ENCODE results near the gene USB1.

USB1 gene

DNA sequence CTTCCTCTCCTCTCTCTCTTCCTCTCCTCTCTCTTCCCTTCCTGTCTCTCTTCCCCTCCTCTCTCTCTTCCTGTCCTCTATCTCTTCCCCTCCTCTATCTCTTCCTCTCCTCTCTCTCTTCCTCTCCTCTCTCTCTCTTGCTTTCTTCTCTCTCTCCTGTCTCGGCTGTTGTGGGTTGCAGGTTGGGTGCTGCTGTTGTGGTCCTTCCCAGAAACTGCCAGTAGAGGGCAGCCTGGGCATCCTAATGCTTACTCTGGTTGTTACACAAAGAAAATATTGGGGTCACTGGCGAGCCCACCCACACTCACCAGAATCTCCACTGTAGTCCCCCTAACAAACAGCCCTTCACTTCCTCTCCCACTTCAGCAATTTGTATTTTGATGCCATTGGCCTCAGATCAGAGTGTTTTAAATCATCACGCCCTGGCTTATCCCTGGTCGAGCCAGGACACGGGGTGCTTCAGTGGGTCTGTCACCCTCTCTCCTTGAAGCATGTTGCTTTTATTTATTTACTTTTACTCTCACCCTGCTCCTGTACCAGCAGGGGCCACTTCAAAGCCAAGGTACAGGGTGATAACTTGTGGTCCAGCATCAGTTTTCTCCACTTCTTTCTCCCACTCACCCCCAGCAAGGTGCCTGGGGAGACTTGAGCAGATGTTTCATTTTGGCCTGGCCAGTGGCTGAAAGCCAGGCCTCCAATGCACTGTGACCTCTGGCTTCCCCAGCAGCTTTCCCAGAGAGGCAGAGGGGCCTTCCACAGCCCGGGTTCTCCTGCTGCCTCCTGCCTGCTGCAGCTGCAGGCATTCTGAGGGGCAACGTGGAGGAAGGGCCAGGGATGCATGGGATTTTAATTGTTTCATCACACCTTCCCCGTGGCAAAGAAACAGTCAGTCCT lies 19.7 kb downstream of the USB1 start:
- DNase-seq = no peak

- no peak for DNase-seq
These were observed 20.7 kb downstream of the USB1 start for GRCh38 chr16:58021661-58022551.

DNA sequence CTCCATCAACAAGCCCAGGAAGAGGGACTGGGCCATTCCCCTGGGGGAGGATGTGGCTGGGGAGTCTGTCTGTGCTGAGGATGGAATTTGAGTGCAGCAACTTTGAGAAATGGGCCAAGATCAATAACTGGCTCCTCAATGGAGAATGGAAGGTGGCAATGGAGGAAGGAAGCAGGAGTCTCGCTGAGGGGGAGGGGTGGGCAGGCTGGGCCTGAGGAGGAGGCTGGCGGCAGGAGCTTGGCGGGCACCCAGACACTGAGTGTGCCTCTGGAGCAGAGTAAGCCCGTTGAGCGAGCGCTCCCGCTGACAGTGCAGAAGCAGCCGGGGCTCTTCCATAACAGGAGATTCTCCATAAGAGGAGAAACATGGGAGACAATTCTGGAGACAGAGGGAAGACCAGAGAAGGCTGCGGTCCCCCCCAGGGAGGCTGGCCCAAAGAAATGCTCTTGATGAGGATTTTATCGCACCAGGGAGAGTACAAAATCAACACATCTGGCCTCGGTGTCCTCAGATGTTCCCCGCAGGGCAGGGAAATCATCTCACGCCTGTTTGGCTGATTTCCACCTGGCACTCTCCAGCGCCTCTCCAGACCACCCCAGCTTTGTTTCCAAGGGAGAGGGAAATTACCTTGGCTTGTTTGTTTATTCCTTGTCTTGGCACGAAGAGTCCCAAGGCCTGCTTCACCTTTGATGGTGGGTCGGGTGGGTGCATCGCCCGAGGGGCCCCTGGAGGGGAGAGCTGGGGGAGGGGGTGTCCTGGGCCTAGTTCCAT lies 21.6 kb downstream of the USB1 start:
- no peak for DNase-seq

DNA sequence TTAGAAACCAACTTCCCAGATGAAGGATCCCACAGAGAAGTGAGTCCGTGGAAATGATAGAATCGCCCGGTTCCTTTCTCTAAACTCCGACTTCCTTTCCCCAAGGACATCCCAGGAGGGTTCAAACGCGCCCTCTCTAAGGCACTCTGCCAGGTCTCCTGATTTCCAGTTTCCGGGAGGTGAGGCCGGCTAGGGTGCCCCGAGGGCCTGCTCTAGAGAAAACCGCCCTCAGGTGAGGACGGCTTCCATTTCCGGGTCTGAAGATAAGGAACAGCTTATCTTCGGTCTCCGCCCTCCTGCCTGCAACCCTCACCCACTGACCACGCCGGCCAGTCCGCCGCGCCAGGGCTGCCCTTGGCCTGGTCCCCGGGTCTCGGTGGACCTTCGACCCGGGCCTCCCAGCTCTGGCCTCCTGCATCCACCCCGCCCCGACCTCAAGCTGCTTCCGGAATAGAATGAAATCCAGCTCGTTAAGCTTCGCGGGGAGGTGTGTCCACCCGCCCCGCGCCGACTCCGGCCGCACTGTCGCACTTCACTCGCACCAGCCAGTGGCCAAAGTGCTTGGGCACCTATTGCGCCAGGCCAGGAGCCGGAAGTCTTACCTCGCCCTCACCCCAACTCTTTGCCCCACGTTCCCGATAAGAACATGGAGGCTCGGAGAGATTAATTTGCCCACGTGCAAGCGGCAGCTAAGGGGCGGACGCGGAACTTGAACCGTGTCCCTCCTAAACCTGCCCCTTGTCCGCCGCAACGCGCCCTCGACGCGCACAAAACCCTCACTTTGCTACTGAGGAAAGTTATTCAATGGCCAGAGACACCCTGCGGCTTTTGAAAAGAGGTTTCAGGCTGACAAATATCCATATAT lies 23.5 kb downstream of the USB1 start:
- no peak for DNase-seq

GRCh38 chr16:58025351-58026138 lies 24.3 kb downstream of the USB1 start, which contains the start of gene MMP15:
Gene MMP15 (plus strand): TSS chr16:58025754. CDS start chr16:58026351, 597 bp downstream.
- DNase-seq = peak; percentile 15

DNA sequence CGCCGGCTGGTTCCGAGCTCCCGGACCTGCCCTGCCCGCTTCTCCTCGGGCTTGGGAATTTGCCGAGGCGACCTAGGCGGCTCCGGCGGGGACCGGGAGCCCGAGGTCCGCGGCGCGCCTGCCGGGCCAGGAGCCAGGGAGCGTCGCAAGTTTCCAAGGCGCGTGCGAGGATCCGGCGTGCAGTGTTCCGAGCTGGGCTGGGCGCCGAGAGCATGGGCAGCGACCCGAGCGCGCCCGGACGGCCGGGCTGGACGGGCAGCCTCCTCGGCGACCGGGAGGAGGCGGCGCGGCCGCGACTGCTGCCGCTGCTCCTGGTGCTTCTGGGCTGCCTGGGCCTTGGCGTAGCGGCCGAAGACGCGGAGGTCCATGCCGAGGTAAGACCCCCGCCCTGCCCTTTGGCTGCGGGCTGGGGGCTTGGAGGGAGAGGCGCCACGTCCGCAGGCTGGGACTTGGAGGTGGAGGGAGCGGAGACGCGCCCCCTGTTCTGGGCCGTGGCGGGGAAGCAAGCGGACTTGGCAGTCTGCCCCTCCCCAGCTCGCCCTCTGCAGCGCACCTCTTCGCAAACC lies 25.0 kb downstream of the USB1 start:
- no peak for DNase-seq

GRCh38 chr16:58026705-58027160 lies 25.5 kb downstream of the USB1 start:
- DNase-seq = no peak

- DNase-seq = no peak
These were observed 26.1 kb downstream of the USB1 start for GRCh38 chr16:58027161-58027915.

- no peak for DNase-seq
These were observed 26.8 kb downstream of the USB1 start for GRCh38 chr16:58027916-58028455.

GRCh38 chr16:58028541-58029070 lies 27.4 kb downstream of the USB1 start:
- DNase-seq = no peak

DNA sequence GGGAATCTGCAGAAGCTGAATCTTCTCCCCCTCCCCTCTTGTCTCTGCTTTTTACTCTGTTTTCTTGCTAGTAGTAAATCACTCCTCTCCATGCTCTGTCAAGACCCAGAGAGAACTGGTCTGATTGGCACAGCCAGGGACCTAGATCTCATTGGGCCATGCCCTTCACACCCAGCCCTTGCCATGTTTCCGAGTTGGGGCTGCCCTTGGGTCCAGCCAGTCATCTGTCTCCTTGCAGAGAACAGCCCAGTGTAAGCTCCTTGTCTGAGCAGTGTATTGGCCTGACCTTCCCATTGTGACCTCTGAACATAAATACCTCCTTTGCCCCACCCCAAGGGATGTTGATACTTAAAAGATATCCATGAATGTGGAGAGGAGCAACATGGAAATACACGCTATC lies 28.2 kb downstream of the USB1 start:
- no peak for DNase-seq

- no peak for DNase-seq
These were observed 29.1 kb downstream of the USB1 start for GRCh38 chr16:58030136-58030840.

DNA sequence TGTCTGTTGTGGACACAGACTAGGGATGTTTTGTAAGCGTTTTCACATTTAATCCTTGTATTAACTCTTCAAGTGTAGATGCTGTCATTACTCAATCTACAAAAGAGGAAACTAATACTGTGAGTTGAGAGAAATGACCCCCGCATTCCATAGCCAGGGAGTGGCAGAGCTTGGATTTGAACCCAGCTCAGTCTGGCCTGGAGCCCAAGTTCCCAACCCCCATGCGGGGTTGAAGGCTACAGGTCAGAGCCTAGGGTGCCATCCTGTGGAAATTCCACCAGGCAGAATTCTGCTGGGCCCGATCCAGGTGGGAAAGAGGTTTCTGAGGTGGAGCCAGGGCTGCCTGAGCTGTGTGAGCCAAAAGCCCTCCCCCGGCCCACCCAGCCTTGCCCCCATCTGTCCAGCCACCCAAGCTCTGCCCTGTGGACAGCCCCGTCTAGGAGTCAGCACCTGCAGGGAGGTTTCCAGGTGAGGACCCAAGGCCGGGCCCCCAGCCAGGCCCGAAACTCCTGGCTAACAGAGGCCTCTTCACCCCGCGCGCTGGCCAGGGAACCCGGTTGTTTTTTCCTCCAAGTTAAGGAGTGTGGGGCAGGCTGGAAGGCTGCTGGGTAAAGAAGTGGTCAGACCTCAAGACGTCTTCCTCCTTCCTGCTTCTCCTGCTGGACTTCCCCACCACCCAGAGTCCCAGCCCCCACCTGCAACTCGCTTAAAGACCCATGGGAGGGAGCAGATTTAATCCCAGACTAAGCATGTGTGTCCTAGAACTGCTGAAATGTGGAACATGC lies 30.0 kb downstream of the USB1 start:
- DNase-seq = no peak

DNA sequence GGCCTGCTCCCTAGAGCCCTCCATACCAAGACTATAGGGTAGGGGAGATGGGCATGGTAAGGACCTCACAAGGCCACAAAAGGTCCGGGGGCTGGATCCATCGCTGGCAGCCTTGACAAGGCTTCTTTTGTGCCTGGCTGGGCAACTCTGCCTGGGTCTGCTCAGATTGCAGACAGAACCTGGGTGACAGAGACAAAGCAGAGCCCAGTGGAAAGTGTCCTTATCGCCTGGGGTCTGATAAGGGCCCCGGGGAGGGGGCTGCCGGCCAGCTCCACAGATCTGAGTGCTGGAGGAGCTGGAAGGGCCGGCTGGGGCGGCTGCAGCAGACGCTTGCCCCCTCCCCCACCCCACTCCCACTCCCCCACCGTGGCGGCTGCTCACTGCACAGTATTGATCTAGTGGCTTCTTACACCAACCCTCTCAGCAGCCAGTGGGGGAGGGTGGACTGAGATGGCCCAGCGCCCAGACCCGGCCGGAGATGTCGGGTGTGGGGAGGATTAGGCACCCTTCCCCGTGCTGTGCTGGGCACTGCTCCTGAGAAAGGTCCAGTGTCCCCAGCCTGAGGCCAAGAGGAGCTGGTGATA lies 31.6 kb downstream of the USB1 start:
- DNase-seq = no peak

DNA sequence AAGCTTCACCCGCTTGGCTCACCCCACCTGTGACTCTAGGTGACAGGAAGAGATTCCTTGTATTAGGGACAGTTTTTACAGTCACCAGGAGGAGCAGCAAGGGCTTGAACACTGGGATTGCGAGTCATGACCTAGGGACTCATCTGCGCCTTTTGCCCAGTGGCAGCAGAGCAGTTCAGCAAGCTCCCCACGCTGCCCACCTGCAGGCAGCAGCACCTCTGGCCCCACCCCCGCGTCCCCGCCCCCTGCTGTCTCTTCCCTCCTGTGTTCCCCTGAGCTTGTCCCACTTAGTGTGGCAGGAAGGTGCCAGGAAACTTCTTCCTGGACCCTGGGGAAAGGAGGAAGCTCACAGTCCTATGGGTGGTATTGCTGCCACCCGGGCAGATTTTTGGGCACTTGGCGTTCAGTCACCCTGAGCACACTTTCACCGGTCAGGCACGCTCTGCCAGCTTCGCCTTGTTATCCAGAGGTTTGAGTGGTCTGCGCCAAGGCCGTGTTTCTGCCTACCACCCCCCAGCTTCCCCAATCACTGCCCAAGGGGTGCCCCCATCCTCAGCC lies 33.0 kb downstream of the USB1 start:
- no peak for DNase-seq

- DNase-seq = no peak
These were observed 33.6 kb downstream of the USB1 start for GRCh38 chr16:58034774-58035173.
